K562 (cell line): ENCODE measurements around the gene ETNK2. TPM values are rescaled to one million over a fixed set of nuclear protein-coding genes. Genes with fewer than 3 reads are reported as not detected.
A peak's percentile ranks its signal among the peaks of the same experiment; 100 is the strongest.

Experiments
- ATAC-seq: fragments of 200-7000 bp; cut with Tn5 transposase; 3 replicates; pipeline ENCODE4 v1.9.1; 2020; ENCODE audit warnings: moderate library complexity
- BruUV-seq: library from RNA; stranded (reverse); fragments of 400-500 nt; replicated peaks from 2 replicates; lab custom pipeline; 2021; lab: Mats Ljungman, UMichigan
- CTCF ChIA-PET: fragments of 300-600 bp; formaldehyde crosslinking; extraction: SDS; loops from one replicate; lab custom pipeline; 2021; ENCODE audit warnings: low intra/inter-chr PET ratio; lab: Yijun Ruan, JAX
- POLR2A ChIA-PET: fragments of 300-600, 350-650 bp; sonication (Branson Sonifier 250); formaldehyde crosslinking; extraction: SDS; loops from one replicate; lab custom pipeline; 2021; ENCODE audit warnings: antibody characterized with exemption, inconsistent platforms; lab: Yijun Ruan, JAX
- DNase-seq, 4 experiments: peaks; one replicate each; pipeline versions ENCODE4 v3.0.0 to v3.0.0-alpha.2; 2011 to 2018; ENCODE audit warnings: low spot score in 3 of 4, mixed read lengths in 3 of 4; ENCODE audit errors: extremely low read depth in 1 of 4
- FAIRE-seq: peaks from 2 replicates; lab custom pipeline; 2011; peaks lifted over from hg19 to GRCh38; lab: Jason Lieb, UNC
- H2AFZ ChIP-seq: 2 replicates; pipeline ENCODE4 v1.6.0; 2011; ENCODE audit warnings: low read depth, low read length, control low read depth, inconsistent platforms
- H3K27ac ChIP-seq: fragments of 200-600 bp; 3 replicates; pipeline ENCODE4 v1.8.0; 2011; ENCODE audit warnings: low read depth, mild to moderate bottlenecking, control low read depth, inconsistent platforms, low read length, moderate library complexity, mixed read lengths; ENCODE audit errors: extremely low read depth
- H3K27me3 ChIP-seq, 2 experiments: fragments of 300-600 bp in 1 of 2; 2 replicates in 1 of 2; 3 replicates in 1 of 2; pipeline versions ENCODE4 v1.6.0 to v1.8.0; 2011; ENCODE audit warnings: inconsistent platforms in 2 of 2, low read length in 2 of 2, mild to moderate bottlenecking in 1 of 2, mixed read lengths in 1 of 2, moderate library complexity in 1 of 2; ENCODE audit not compliant: control insufficient read depth in 2 of 2, insufficient read depth in 2 of 2
- H3K36me3 ChIP-seq: fragments of 300-600 bp; 3 replicates; pipeline ENCODE4 v1.8.0; 2011; ENCODE audit warnings: mild to moderate bottlenecking, low read length, inconsistent platforms; ENCODE audit not compliant: control insufficient read depth, insufficient read depth
- H3K4me1 ChIP-seq, 2 experiments: fragments of 200-600 bp in 1 of 2; replicated peaks in 1 of 2; 2 replicates in 1 of 2; 3 replicates in 1 of 2; pipeline versions ENCODE4 v1.5.1 to v1.8.0; 2011; ENCODE audit warnings: inconsistent platforms in 2 of 2, low read length in 2 of 2, mild to moderate bottlenecking in 1 of 2, mixed read lengths in 1 of 2, moderate library complexity in 1 of 2; ENCODE audit not compliant: control insufficient read depth in 2 of 2, insufficient read depth in 2 of 2
- H3K4me2 ChIP-seq: 2 replicates; pipeline ENCODE4 v1.6.1; 2011; ENCODE audit warnings: low read length, control low read depth, inconsistent platforms, mixed read lengths; ENCODE audit not compliant: insufficient read depth
- H3K4me3 ChIP-seq: fragments of 200-600 bp; sonication (generic), shearing (Covaris generic); 2 replicates; pipeline ENCODE4 v1.5.1; 2016; ENCODE audit warnings: control low read depth, inconsistent platforms
- H3K79me2 ChIP-seq: fragments of 200-600 bp; 3 replicates; pipeline ENCODE4 v1.8.0; 2011; ENCODE audit warnings: low read length, inconsistent platforms; ENCODE audit not compliant: control insufficient read depth, insufficient read depth
- H3K9ac ChIP-seq, 2 experiments: 2 replicates each; pipeline versions ENCODE4 v1.6.0 to v1.6.1; 2011; ENCODE audit warnings: low read depth in 2 of 2, low read length in 2 of 2, control low read depth in 1 of 2, inconsistent platforms in 1 of 2, mild to moderate bottlenecking in 1 of 2, mixed read lengths in 1 of 2; ENCODE audit not compliant: insufficient read depth in 1 of 2
- H3K9me1 ChIP-seq: one replicate; pipeline ENCODE4 v1.6.0; 2011; ENCODE audit warnings: inconsistent platforms, mild to moderate bottlenecking, low read length, moderate library complexity; ENCODE audit not compliant: control insufficient read depth, insufficient read depth
- H3K9me3 ChIP-seq: replicated peaks from 2 replicates; pipeline ENCODE4 v1.5.1; 2011; ENCODE audit warnings: low read depth, low read length, inconsistent platforms; ENCODE audit not compliant: control insufficient read depth, insufficient read depth
- H4K20me1 ChIP-seq: replicated peaks from 2 replicates; pipeline ENCODE4 v1.6.1; 2011; ENCODE audit warnings: low read length, inconsistent platforms, mixed read lengths; ENCODE audit not compliant: control insufficient read depth, insufficient read depth
- ATF1 ChIP-seq, 2 experiments: fragments of 450-650 bp in 1 of 2; IDR thresholded peaks; 2 replicates each; pipeline ENCODE4 v1.6.1; 2016; ENCODE audit warnings: missing compliant biosample characterization in 1 of 2, missing genetic modification characterization in 1 of 2
- RBM39 ChIP-seq: fragments of 200-400 bp; formaldehyde crosslinking; optimal IDR thresholded peaks from 2 replicates; pipeline ENCODE3; 2018; ENCODE audit warnings: low read depth, low read length
- ZFP36 ChIP-seq: fragments of 150-350 bp; IDR thresholded peaks from 2 replicates; pipeline ENCODE4 v1.6.1; 2018; ENCODE audit warnings: low read length, low read depth; ENCODE audit not compliant: partially characterized antibody
- WGBS: fragments of 100-300 bp; shearing (Covaris generic); methylation state at CpG from one replicate; pipeline ENCODE4 v1.1.6; 2016; ENCODE audit warnings: low coverage, mixed read lengths; ENCODE audit not compliant: insufficient coverage; ENCODE audit errors: missing lambda C conversion rate; 5-methylcytosine and 5-hydroxymethylcytosine counted together
- in situ Hi-C: fragments of 300-500 bp; cut with MboI; formaldehyde crosslinking; loops from 4 replicates; pipeline ENCODE4 v1.15.0; 2018; ENCODE audit warnings: inconsistent platforms, mixed read lengths
- intact Hi-C: fragments of 100-400 bp; cut with micrococcal nuclease; formaldehyde crosslinking; loops from 2 replicates; pipeline ENCODE4 v1.14.2; 2022
- polyA plus RNA-seq, 8 experiments: library from polyadenylated mRNA; depleted of rRNA in 4 of 8; stranded (reverse) in 5 of 8; unstranded in 3 of 8; fragments of >200 nt; fragmentation: Nextera tagmentation in 2 of 8; fragmentation: Illumina TruSeq in 1 of 8; extraction: Ambion mirVana in 2 of 8; extraction: Trizol in 1 of 8; gene quantifications; 2 replicates each; pipeline versions ENCODE4 v1.2.1 to v1.2.3, GENCODE V29; 2011 to 2014; ENCODE audit warnings: inconsistent platforms in 1 of 8, missing spikeins in 1 of 8
- total RNA-seq, 7 experiments: library from RNA; depleted of rRNA in 6 of 7; stranded (reverse); fragments of >200 nt in 6 of 7; fragmentation: Illumina TruSeq in 2 of 7; extraction: Trizol in 2 of 7; gene quantifications; 2 replicates each; pipeline versions ENCODE4 v1.2.1 to v1.2.3, GENCODE V29; 2011 to 2021; ENCODE audit warnings: low replicate concordance in 1 of 7

Gene ETNK2
- total and polyA plus RNA-seq, 9 of the 15 experiments (the other 6 are each of a cell fraction or from before 2014, with no cell fraction given): 0.03 to 0.38 (median 0.13) TPM; not detected in 4

DNA sequence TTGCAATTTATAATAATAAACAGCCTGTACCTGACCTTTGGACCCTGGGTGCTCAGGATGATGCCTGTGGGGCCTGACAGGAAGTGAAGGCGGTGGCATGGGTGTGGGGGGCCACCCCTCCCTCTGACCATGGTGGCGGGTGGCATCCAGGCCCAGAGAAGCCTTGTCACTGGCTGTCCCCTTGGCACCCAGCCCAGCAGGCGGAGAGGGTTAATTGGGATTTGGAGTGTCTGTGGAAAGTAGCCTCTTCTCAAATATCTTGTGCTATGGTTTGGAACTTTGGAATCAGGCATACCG lies 58.5 kb downstream of the ETNK2 start:
- Histone ChIP-seq H3K9me3 (no peaks in the 10 kb centered on the region), H4K20me1 (0 out of 2 replicates have a peak, but pooled peaks cover 3% of the 10 kb centered on the region), H3K4me3 (no peak overlapping the region), H3K9me1 (no peaks in the 10 kb centered on the region), H3K27me3 (peaks cover 34 to 72% of the 10 kb centered on the region in 2 experiments; a peak in 4 of 5 replicates), H3K27ac (no peak overlapping the region), H3K36me3 (no peaks in the 10 kb centered on the region), H3K4me2 (no peak overlapping the region), H2AFZ (no peak overlapping the region), H3K9ac (no peak overlapping the region), H3K4me1 (no peaks in the 10 kb centered on the region), H3K79me2 (no peaks in the 10 kb centered on the region)
- DNase-seq: no peak
- intact Hi-C loops (no loop called here), in situ Hi-C loops (no loop called here)
- no TSS peak for BruUV-seq
- WGBS: 0% methylated on average over 4 of the region's 4 CpGs
- no peak for TF ChIP-seq ATF1 (CRISPR knock-in tag; IDR thresholded peaks at IDR 0.05)
- TF ChIP-seq ATF1 (tag; IDR thresholded peaks at IDR 0.05): no peak
- POLR2A ChIA-PET: interaction anchor here (1.0 kb wide), 1 partner anchor 13 kb away, joined by 3 read pairs; no protein-coding TSS in a partner anchor
- CTCF ChIA-PET: no interaction called here
- ATAC-seq: no peak
- FAIRE-seq: no peak

DNA sequence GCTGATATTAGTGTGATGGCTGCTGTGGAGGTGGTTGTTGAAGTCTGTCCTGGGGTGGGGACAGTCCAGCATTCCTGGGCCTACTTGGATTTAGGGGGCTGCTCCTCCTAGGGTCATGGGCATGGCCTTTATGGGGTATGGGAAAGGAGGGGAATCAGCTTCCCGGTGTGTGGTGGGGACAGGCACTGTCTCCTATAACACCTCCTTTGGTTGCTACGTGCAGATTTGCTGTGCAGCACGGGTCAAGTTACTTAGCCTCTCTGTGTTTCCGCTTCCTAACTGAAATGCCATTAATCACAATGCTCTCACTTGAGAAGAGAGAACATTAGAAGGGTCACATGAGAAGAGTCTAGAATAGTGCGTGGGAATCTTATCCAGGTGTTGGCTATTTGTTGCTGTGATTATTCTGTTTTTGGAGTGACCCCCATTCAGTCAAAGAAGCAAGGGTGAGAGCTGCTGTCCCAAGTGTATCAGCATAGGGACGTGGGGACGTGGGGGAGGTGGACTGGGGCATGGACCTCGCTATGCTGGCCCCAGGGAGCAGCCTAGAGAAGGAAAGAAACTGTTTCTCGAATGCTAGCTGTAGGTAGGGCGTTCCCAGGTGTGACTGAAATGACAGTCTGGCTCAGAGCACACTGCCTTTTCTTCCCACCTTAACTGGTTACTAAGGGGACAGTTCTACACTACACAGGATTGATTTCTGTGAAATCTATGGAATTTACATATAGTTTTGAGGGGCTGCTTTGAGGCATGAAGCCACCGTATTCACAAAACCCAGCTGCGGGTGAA lies 59.0 kb downstream of the ETNK2 start:
- CTCF ChIA-PET: no interaction called here
- in situ Hi-C loops: no loop called here
- Histone ChIP-seq H3K4me1 (no peaks in the 10 kb centered on the region), H2AFZ (no peak overlapping the region), H3K4me3 (no peak overlapping the region), H3K9ac (no peak overlapping the region)
- no peak for ATAC-seq
- no peak for DNase-seq
- WGBS: 2% methylated on average over 12 of the region's 12 CpGs
- no TSS peak for BruUV-seq
- TF ChIP-seq RBM39 (no peak), ZFP36 (peak; percentile 9)
- TF ChIP-seq, all 486 proteins: peak for 1
- no peak for FAIRE-seq
- Histone ChIP-seq H3K4me2 (no peak overlapping the region), H3K36me3 (no peaks in the 10 kb centered on the region), H4K20me1 (0 out of 2 replicates have a peak, but pooled peaks cover 3% of the 10 kb centered on the region), H3K27me3 (peaks cover 34 to 73% of the 10 kb centered on the region in 2 experiments), H3K79me2 (no peaks in the 10 kb centered on the region), H3K9me3 (no peaks in the 10 kb centered on the region), H3K27ac (no peak overlapping the region), H3K9me1 (no peaks in the 10 kb centered on the region)
- intact Hi-C loops: no loop called here
- POLR2A ChIA-PET: interaction anchor here (1.0 kb wide), 1 partner anchor 13 kb away, joined by 3 read pairs; no protein-coding TSS in a partner anchor
